HG02981 (cell line): ENCODE data around the gene ABHD16B.
"Not testable (repeated sequence)": the region's sequence is repeated elsewhere in the genome, so short reads cannot be mapped to it uniquely, and the experiment has no call there.

Experiments
- ATAC-seq: cut with Tn5 transposase; IDR thresholded peaks from one replicate; pipeline ENCODE4 v1.9.1; 2021; ENCODE audit warnings: mild to moderate bottlenecking, moderate library complexity; ENCODE audit not compliant: unreplicated experiment

Gene ABHD16B

GRCh38 chr20:63854766-63855362 is 6.4 kb upstream of the ABHD16B start:
- ATAC-seq = no peak

DNA sequence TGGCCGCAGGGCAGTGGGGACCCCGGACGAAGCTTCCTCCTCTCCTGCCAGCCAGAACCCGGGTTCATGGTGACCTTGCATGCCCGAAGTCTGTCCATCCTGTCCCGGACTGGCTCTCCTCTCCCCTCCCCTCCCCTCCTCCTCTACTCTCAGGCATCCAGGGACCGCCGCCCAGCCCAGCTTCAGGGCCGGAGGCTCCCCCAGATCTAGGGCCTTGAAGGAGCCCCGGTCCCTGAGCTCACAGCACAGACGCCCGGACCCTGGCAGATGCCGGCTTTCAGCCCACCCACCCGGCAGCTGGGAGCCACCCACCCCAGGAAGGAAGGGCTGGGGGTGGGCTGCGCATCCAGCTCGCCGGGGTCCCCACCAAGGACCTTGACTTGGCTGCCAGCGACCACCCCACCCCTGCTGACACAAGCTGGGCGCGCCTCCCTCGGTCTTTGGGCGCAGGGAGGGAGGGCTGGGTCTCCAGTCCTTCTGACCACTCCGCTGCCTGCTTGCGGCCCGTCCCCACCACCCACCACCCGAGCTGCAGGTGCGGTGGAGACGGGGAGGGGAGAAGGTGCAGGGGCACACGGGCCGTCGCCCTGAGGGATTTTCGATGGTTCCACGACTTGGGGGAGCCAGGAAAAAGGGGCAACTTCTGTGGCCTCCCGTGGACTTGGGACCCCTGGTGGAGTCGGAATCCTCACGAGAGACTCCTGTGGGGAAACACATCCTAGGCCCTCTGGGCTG is 5.8 kb upstream of the ABHD16B start:
- no peak for ATAC-seq

DNA sequence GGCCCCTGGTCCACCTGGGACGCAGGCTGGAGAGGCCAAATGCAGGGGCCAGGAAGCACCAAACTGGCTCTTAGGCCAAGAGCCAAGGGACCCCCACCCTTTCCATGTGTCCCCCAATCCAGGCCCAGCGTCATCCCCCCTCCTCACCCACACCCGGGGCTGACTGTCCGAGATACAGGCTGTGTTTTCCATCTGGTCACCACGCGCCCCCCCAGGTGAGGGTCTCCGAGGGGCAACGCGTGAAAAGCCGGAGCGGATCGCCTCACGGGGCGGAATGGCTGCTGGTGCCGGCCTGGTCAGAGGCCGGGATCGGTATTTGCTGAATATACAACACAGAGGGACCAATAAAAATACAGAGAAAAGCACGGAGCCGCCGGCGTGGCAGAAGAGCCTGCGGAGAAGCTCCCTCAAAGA is 5.2 kb upstream of the ABHD16B start:
- no peak for ATAC-seq

GRCh38 chr20:63857764-63858392 is 3.4 kb upstream of the ABHD16B start:
- ATAC-seq = no peak

DNA sequence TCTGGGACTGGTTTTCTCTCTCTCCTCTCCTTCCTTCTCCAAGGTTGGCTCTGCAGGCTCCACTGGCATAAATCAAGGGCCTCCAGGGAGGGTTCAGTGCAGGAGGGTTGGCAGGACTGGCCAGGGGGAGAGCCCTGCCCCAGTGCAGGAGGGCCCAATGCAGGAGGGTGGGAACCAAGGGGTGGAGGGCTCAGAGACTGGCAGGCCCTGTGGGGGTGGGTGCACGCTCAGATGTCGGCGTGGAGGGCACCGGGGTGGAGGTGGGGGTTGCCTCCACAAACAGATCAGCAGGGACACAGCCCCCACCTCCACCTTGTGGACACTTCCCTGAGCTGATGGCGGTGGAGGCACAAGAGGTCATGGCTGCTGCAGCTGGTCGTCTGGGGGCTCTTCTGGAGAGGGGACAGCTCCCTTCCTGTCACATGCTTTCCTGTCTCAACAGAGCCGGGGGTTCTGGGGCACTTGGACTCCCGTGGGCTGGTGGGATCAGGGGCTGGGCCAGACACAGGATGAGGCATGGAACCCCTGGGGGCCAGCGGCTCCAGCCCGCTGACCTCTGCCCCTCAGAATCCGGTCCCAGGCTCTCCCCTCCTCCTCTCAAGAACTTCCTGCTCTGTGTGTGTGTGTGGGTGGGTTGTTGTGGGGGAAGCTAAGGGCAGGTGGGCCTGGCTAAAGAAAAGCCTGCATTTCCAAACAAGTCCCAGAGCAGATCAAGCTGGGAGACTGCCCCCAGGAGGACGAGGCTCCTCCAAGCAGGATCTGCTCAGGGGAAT is 2.7 kb upstream of the ABHD16B start:
- no peak for ATAC-seq

- ATAC-seq = no peak
Observed at GRCh38 chr20:63859166-63859699, 2.1 kb upstream of the ABHD16B start.

DNA sequence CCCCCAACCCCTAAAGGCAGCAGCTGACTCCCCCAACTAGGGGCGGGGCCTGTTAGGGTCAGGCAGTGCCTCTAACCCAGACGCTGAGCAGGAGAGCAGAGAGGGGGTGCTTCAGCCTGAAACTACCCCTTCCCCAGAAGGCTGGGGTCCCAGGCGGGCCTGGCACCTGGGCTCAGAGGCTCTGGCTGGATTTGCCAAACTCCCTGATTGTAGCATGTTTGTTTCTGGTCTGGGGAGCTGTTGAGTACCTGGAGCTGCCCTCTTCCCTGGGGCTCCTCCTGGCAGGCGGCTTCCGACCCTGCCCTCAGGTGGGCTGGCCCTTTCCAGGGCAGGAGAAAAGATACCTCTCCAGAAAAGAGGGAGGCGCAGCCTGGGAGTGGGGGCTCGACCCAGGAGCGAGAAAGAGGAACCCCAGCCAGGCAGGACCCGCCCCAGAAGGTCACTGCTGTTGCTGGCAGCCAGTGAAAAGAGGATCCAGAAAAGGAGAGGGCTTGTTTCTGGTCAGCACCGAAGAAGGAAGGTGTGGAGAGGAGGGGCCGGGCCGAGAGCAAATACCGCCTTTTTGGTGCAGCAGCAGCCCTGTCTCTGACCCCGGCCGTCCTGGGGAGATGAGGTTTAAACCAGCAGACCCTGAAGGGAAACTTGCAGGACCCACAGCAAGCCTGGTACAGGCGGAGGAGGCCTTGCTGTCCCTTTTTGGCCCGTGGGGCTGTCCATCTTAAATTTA is 810 bp upstream of the ABHD16B start:
- ATAC-seq = no peak

DNA sequence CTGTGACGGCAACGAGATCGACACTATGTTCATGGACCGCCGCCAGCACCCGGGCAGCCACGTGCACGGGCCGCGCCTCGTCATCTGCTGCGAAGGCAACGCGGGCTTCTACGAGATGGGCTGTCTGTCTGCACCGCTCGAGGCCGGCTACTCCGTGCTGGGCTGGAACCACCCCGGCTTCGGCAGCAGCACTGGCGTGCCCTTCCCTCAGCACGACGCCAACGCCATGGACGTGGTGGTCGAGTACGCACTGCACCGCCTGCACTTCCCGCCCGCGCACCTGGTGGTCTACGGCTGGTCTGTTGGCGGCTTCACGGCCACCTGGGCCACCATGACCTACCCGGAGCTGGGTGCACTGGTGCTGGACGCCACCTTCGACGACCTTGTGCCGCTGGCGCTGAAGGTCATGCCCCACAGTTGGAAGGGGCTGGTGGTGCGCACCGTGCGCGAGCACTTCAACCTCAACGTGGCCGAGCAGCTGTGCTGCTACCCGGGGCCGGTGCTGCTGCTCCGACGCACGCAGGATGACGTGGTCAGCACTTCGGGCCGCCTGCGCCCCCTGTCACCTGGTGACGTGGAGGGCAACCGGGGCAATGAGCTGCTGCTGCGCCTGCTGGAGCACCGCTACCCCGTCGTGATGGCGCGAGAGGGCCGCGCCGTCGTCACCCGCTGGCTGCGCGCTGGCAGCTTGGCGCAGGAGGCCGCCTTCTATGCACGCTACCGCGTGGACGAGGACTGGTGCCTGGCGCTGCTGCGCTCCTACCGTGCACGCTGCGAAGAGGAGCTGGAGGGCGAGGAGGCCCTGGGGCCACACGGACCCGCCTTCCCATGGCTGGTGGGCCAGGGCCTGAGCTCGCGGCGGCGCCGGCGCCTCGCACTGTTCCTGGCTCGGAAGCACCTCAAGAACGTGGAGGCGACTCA is 943 bp downstream of the ABHD16B start:
- ATAC-seq = no peak

DNA sequence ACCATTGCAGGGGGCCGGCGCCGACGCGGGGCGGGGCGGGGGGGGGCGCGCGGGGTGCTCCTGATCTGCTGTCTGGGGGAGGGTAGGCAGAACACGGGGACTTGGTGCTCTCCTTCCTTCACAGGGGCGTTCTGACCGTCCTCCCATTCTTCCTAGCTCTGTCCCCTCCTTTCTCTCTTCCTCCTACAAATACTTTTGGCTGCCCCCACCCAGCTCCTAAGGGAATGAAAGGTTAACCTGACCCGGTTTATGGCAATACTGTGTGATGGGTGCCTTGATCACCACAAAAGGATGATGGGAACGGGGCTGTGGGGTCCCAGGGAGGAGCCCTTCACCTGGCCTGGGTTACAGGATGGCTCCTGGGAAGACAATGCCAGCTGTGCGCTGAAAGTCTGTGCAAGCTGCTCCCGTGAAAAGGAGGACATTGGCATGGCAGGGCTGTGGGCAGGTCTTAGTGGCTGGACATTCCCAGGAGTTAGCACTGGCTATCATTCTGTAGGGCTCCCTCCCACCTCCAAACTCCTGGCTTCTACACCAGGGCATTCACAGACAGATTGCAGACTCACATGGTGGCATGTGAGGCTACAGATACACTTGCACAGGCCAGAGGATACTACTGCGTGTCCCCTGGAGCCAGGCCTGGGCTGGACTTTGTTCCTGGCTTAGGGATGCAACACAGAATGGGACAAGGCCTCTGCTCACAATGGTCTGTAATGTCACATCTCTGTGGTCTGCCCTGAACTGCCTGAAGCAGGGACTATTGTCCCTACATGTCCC is 1.9 kb downstream of the ABHD16B start:
- ATAC-seq = no peak

GRCh38 chr20:63863798-63864544 is 2.7 kb downstream of the ABHD16B start:
- ATAC-seq = peak; percentile 58

DNA sequence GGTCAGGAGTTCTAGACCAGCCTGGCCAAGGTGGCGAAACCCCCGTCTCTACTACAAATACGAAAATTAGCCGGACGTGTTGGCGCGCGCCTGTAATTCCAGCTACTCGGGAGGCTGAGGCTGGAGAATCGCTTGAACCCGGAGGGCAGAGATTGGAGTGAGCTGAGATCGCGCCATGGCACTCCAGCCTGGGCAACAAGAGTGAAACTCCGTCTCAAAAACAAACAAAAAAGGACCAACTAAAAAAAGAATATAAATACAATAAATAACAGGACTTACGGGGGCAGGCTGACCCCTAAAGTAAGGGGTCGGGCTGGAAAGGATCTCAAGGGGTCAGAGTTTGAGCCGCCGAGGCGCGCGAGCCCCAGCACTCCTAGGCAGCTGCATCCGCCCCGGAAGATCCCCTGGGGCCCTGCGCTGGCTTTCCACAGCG is 3.3 kb downstream of the ABHD16B start:
- no peak for ATAC-seq

- ATAC-seq = peak; percentile 64
Observed at GRCh38 chr20:63864978-63865640, 3.8 kb downstream of the ABHD16B start, which contains the start of gene TPD52L2. Gene TPD52L2, plus strand, starts transcription at chr20:63865270. Its CDS starts 96 bp downstream, at chr20:63865366.

- not testable (repeated sequence) for ATAC-seq
Observed at GRCh38 chr20:63867042-63867441, 5.7 kb downstream of the ABHD16B start.

DNA sequence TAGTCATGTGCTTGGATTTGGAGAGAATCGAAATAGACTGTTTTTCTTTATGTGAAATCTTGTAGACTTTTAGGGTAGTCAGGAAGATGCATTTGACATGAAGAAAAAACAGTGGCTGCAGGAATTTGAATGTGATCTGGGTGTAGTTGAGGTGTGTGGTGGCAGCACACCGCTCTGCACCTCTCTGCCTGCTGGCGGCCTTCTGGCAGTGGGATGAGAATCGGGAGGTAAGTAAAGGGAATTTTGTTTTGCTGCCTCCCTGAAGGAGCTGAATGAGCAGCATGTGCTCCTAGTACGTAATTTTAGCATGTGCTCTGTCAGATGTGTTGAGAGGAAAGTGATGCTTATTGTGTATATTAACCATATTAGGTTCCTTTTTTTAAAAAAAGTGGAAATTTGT is 7.0 kb downstream of the ABHD16B start:
- ATAC-seq = no peak

GRCh38 chr20:63873477-63873971 is 12.2 kb downstream of the ABHD16B start:
- no peak for ATAC-seq

GRCh38 chr20:63874241-63874640 is 12.9 kb downstream of the ABHD16B start:
- ATAC-seq = not testable (repeated sequence)

GRCh38 chr20:63876489-63877036 is 15.3 kb downstream of the ABHD16B start:
- ATAC-seq = no peak
